Measurements from ENCODE around the gene DNAH6. TPM values are rescaled to one million over a fixed set of nuclear protein-coding genes. Genes with fewer than 3 reads are reported as not detected.

Gene DNAH6
- total and polyA plus RNA-seq, 9 of the 15 experiments (the other 6 are each of a cell fraction or from before 2014, with no cell fraction given), result 0.01 to 0.04 (median 0.01) TPM; not detected in 5

GRCh38 chr2:84631985-84632384 is 115.7 kb downstream of the DNAH6 start:
- Histone ChIP-seq H3K4me3 (no peak overlapping the region), H3K9me3 (replicated peaks; ENCODE audit: control insufficient read depth, insufficient read depth, low read depth, low read length) (no peaks in the 10 kb centered on the region), H3K9me1 (ENCODE audit: control insufficient read depth, insufficient read depth, low read length) (no peaks in the 10 kb centered on the region), H3K9ac (ENCODE audit: insufficient read depth in 1 of 2, low read depth in 2 of 2, low read length in 2 of 2) (no peak overlapping the region), H3K27ac (ENCODE audit: extremely low read depth, low read depth, low read length) (no peak overlapping the region), H3K27me3 (ENCODE audit: control insufficient read depth in 2 of 2, insufficient read depth in 2 of 2, low read length in 2 of 2) (no peaks in the 10 kb centered on the region), H3K79me2 (ENCODE audit: control insufficient read depth, insufficient read depth, low read length) (no peaks in the 10 kb centered on the region), H2AFZ (ENCODE audit: low read depth, low read length) (no peak overlapping the region), H3K4me1 (replicated peaks in 1 of 2; ENCODE audit: control insufficient read depth in 2 of 2, insufficient read depth in 2 of 2, low read length in 2 of 2) (no peaks in the 10 kb centered on the region), H3K4me2 (ENCODE audit: insufficient read depth, low read length) (no peak overlapping the region), H3K36me3 (ENCODE audit: control insufficient read depth, insufficient read depth, low read length) (no peaks in the 10 kb centered on the region), H4K20me1 (replicated peaks; ENCODE audit: control insufficient read depth, insufficient read depth, low read length) (no peaks in the 10 kb centered on the region)
- TF ChIP-seq PYGO2 (tag; IDR thresholded peaks at IDR 0.05) (no peak), THRAP3 (IDR thresholded peaks at IDR 0.05; ENCODE audit: borderline replicate concordance) (no peak), MLX (CRISPR knock-in tag; conservative IDR thresholded peaks at IDR 0.05) (no peak), NRF1 (conservative IDR thresholded peaks at IDR 0.05 in 1 of 2, IDR thresholded peaks at IDR 0.05 in 1 of 2) (no peak), BACH1 (tag; IDR thresholded peaks at IDR 0.05) (no peak), CCAR2 (IDR thresholded peaks at IDR 0.05; ENCODE audit: low read depth, low read length) (no peak), NCOR1 (IDR thresholded peaks at IDR 0.05) (no peak), ELF2 (CRISPR knock-in tag; IDR thresholded peaks at IDR 0.05) (no peak), ARID2 (IDR thresholded peaks at IDR 0.05) (no peak), MED1 (CRISPR knock-in tag; IDR thresholded peaks at IDR 0.05; ENCODE audit: borderline replicate concordance) (no peak), ASH1L (IDR thresholded peaks at IDR 0.05; ENCODE audit: borderline replicate concordance, low read depth, partially characterized antibody) (no peak)
- ATAC-seq, result no peak
- ChIA-PET CTCF (ENCODE audit: low intra/inter-chr PET ratio) (no interaction called here), POLR2A (no interaction called here)
- intact Hi-C loops (cut with micrococcal nuclease) (loop anchor here (1.0 to 5.0 kb wide), 2 partner anchors 120 to 137 kb away; no protein-coding TSS in a partner anchor), in situ Hi-C loops (cut with MboI) (no loop called here)
- no TSS peak for BruUV-seq (replicated peaks)
- 0% methylated on average over 5 of the region's 5 CpGs for WGBS (ENCODE audit: insufficient coverage, low coverage, missing lambda C conversion rate)
- no peak for FAIRE-seq
- DNase-seq (ENCODE audit: extremely low read depth in 1 of 4, low spot score in 3 of 4), result no peak
